HFF-Myc (cell line): ENCODE data around the gene SCN7A.
A peak's percentile ranks its signal among the peaks of the same experiment; 100 is the strongest.

Experiments
- DNase-seq: peaks from one replicate; pipeline ENCODE4 v3.0.0-alpha.2; 2011; ENCODE audit warnings: low read depth; ENCODE audit errors: extremely low read depth
- H3K4me3 ChIP-seq: replicated peaks from 2 replicates; pipeline ENCODE4 v1.5.1; 2011; ENCODE audit warnings: low read depth, mild to moderate bottlenecking, control low read depth, low read length
- CTCF ChIP-seq: IDR thresholded peaks from 2 replicates; pipeline ENCODE4 v1.5.1; 2012; ENCODE audit warnings: mild to moderate bottlenecking, low read depth, low read length, control low read depth; ENCODE audit errors: missing control alignments

The SCN7A gene

DNA sequence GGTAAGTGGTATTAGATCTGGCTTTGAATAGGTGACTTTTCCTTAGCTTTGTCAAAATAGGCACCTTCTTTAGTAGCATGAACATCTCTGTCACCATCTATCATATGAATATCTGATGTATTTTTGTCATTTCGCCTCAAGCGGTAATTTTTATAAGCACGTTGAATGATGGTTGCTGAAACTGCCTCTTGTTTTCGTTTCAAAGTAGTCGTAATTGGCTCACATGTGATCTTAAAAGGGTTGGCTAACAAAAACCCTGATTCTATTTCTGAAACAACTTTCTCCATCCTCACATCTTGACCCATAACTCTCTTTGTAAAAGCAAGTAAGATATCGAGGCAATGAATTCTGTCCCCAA lies 88.5 kb downstream of the SCN7A start:
- no peak for TF ChIP-seq CTCF
- no peak for DNase-seq
- no peak overlapping the region for H3K4me3 ChIP-seq

DNA sequence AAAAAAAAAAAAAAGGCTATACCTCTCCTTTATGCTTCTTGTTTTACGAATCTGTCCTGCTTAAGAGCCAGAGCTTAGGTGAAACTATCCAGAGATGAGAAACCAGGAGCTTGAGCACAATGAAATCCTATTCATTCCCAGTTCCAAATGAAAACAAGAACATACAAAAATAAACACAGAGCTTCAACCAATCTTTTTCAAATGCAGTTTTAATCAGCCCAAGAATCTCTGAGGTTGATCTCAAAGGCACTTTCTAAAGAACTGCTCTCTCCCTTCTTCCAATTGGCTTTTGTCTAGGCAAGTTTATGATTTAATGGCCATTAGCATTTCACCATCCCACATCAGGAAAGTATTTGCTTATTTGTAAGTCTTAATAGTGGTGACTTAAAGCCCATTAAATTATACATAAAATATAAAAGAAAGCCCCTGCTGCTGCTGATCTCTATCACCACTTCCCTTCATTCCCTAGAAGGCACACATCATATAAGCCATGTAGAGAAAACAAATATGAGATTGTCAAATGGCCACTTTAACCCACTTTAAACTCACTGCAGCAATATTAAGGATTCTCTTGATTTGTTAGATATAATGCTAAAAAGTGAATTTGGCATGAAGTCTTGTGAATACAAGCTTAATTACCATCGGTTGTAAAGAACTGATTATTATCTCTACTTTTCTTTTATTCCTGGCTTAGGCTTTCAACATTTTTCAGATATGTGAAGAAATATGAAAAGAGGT lies 89.0 kb downstream of the SCN7A start:
- TF ChIP-seq CTCF, result no peak
- no peak overlapping the region for H3K4me3 ChIP-seq
- peak; percentile 21 for DNase-seq

DNA sequence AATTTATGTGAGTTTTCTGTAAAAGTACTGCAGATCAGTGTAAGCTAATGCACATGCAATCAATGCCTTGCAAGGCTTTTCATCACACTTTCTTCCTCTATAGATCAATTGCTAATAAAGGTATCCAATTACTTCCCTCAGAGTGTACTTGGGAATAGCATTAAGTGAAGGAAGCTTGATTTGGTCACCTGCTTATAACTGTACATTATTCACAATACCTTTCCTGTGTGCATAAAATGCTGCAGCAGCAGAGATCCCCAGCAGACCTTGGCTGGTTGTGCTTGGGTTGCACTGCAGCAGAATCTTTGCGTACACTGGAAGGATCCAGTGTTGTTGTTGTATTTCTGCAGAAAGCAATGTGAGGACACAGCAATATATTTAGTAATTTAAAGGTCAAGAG lies 99.8 kb downstream of the SCN7A start:
- no peak overlapping the region for H3K4me3 ChIP-seq
- DNase-seq, result no peak
- TF ChIP-seq CTCF, result no peak

GRCh38 chr2:166393008-166393407 lies 101.0 kb downstream of the SCN7A start:
- TF ChIP-seq CTCF, result no peak
- H3K4me3 ChIP-seq, result no peak overlapping the region
- no peak for DNase-seq

GRCh38 chr2:166388481-166389070 lies 105.5 kb downstream of the SCN7A start:
- DNase-seq, result no peak
- no peak overlapping the region for H3K4me3 ChIP-seq

DNA sequence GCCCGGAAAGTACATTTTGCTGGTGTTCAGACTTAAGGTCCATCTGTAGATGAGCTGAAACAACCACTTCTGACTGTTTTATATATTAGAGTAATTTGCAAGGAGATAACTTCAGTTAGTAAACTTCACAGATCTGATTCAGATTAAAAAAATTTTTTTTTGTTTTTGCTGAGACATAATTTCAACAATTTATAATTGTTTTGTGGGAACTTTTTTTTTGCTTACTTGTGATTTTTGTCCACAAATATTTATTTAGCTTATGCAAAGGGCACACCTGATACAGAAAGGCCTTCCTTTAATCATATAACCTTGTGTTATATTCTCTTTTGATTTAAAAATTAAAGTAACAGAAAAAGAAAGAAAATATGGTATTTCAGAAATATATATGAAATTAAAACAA lies 108.7 kb downstream of the SCN7A start:
- no peak overlapping the region for H3K4me3 ChIP-seq
- TF ChIP-seq CTCF, result no peak
- DNase-seq, result no peak

More at GRCh38 chr2:166388481-166389070, 105.5 kb downstream of the SCN7A start:
- no peak for TF ChIP-seq CTCF
